Right lobe of liver (tissue), 6 donors: Measurements from ENCODE around the gene ATP5F1D. TPM values are rescaled to one million over a fixed set of nuclear protein-coding genes. Genes with fewer than 3 reads are reported as not detected.

Experiments
- ATAC-seq, 4 donors: fragments of 200-7000 bp; cut with Tn5 transposase; one replicate each; pipeline ENCODE4 v1.9.1; 2020; ENCODE audit warnings: mild to moderate bottlenecking in 4 of 4, moderate library complexity in 4 of 4
- DNase-seq, 3 donors: peaks; one replicate each; pipeline ENCODE4 v3.0.0-alpha.2; 2020
- H3K27ac ChIP-seq, 3 donors: fragments of 200-600 bp; one replicate each; pipeline ENCODE4 v1.8.0; 2022
- H3K27me3 ChIP-seq, 2 donors: fragments of 200-600 bp; one replicate each; pipeline ENCODE4 v1.8.0; 2022
- H3K36me3 ChIP-seq, 4 donors: fragments of 200-600 bp; sonication (generic) in 1 of 4; one replicate each; pipeline versions ENCODE4 v1.5.1 to v1.8.0; 2017 to 2022; ENCODE audit warnings: control low read depth in 1 of 4
- H3K4me1 ChIP-seq, 4 donors: fragments of 200-600 bp; sonication (generic) in 1 of 4; one replicate each; pipeline versions ENCODE4 v1.5.1 to v1.8.0; 2017 to 2022; ENCODE audit warnings: control low read depth in 1 of 4
- H3K4me3 ChIP-seq, 3 donors: fragments of 200-600 bp; one replicate each; pipeline ENCODE4 v1.8.0; 2022
- H3K9me3 ChIP-seq, 4 donors: fragments of 200-600 bp; sonication (generic) in 1 of 4; one replicate each; pipeline versions ENCODE4 v1.5.1 to v1.8.0; 2017 to 2022; ENCODE audit warnings: control low read depth in 1 of 4
- CTCF ChIP-seq, 4 donors: fragments of 200-600 bp in 3 of 4; fragments of 450-650 bp in 1 of 4; IDR thresholded peaks; one replicate each; pipeline versions ENCODE4 v1.5.1 to v1.8.0; 2016 to 2022; ENCODE audit warnings: antibody characterized with exemption in 4 of 4, mild to moderate bottlenecking in 2 of 4
- POLR2A ChIP-seq: fragments of 450-650 bp; IDR thresholded peaks from one replicate; pipeline ENCODE4 v1.6.1; 2017; ENCODE audit warnings: antibody characterized with exemption, mild to moderate bottlenecking
- WGBS: methylation state at CpG from one replicate; pipeline ENCODE4 v1.1.6; 2018; ENCODE audit warnings: low coverage, low lambda C conversion rate; ENCODE audit not compliant: insufficient coverage; ENCODE audit errors: missing lambda C conversion rate; 5-methylcytosine and 5-hydroxymethylcytosine counted together
- intact Hi-C, 2 donors: fragments of 100-400 bp; cut with DNase I; formaldehyde crosslinking; loops; one replicate each; pipeline versions ENCODE4 v1.11.2 to v1.14.1; 2022
- total RNA-seq, 6 experiments: library from RNA; depleted of rRNA in 2 of 6; stranded (reverse); fragments of >200 nt in 2 of 6; fragmentation: NEBNext Ultra II Directional in 3 of 6; extraction: Animal tissue kit (Norgen Biotek cat#: 25700) in 3 of 6; gene quantifications; one replicate each; pipeline versions ENCODE4 v1.1.0 to v1.2.4, GENCODE V29; 2016 to 2023
- donor health status: DM: no; HTN: yes; CAD: no.
- donor health status: DM: no; HTN: no; CAD: no.
- donor health status: DM: no; HTN: no; CAD: no.
- donor health status: DM: no; HTN: yes; CAD: no.
- donor health status: DM: no; HTN: yes; CAD: no.

ATP5F1D gene
- total RNA-seq, 6 experiments from 2014 or later: 98.1 to 240 (median 137) TPM

GRCh38 chr19:1292419-1293151, 51.0 kb downstream of the ATP5F1D start:
- peaks cover 0 to 19% (median 6%) of the 10 kb centered on the region in 4 donors for H3K4me1 ChIP-seq
- H3K27ac ChIP-seq: no peak overlapping the region
- ATAC-seq (no peak), DNase-seq (no peak)
- TF ChIP-seq CTCF (IDR thresholded peaks at IDR 0.05) (no peak), POLR2A (no peak)
- H3K27me3 ChIP-seq: no peaks in the 10 kb centered on the region
- H3K36me3 ChIP-seq: no peaks in the 10 kb centered on the region
- WGBS: 55% methylated on average over 5 of the region's 17 CpGs
- H3K9me3 ChIP-seq: no peaks in the 10 kb centered on the region
- H3K4me3 ChIP-seq: no peak overlapping the region
- intact Hi-C loops: loop anchor here in 1 of 2 donors (10.0 kb wide), 1 partner anchor 72 kb away; no protein-coding TSS in a partner anchor

- H3K36me3 ChIP-seq: no peaks in the 10 kb centered on the region
- no peaks in the 10 kb centered on the region for H3K9me3 ChIP-seq
- DNase-seq (no peak), ATAC-seq (no peak)
- no peak overlapping the region for H3K27ac ChIP-seq
- WGBS: 71% methylated on average over 5 of the region's 35 CpGs
- intact Hi-C loops: loop anchor here in 1 of 2 donors (10.0 kb wide), 1 partner anchor 71 kb away; no protein-coding TSS in a partner anchor
- no peak overlapping the region for H3K4me3 ChIP-seq
- no peaks in the 10 kb centered on the region for H3K27me3 ChIP-seq
- TF ChIP-seq POLR2A (no peak), CTCF (IDR thresholded peaks at IDR 0.05) (no peak)
- peaks cover 0 to 19% (median 6%) of the 10 kb centered on the region in 4 donors for H3K4me1 ChIP-seq
These were observed 52.4 kb downstream of the ATP5F1D start for GRCh38 chr19:1293782-1294604.

Other genes with a start within 250 kb of the ATP5F1D start
- under 1 TPM in 1 of 6 experiments, not detected in 5; 0.06 TPM for gene GRIN3B, start 241.3 kb upstream of the ATP5F1D start, total RNA-seq
- gene TMEM259, start 220.6 kb upstream of the ATP5F1D start, total RNA-seq: 100 to 1,000 TPM in 2 of 6 experiments, 10 to 100 TPM in 4; 82.6 to 180 (median 93.2) TPM
- not detected for gene RNU6-2, start 220.2 kb upstream of the ATP5F1D start, total RNA-seq
- gene CNN2, start 215.1 kb upstream of the ATP5F1D start, total RNA-seq: 10 to 100 TPM; 16.4 to 53.8 (median 22.2) TPM
- 10 to 100 TPM in 3 of 6 experiments, 1 to 10 TPM in 3; 4.8 to 14.6 (median 9.1) TPM for gene ABCA7, start 201.6 kb upstream of the ATP5F1D start, total RNA-seq
- 1 to 10 TPM; 4.2 to 10.0 (median 7.3) TPM for gene ARHGAP45, start 174.6 kb upstream of the ATP5F1D start, total RNA-seq
- 100 to 1,000 TPM; 112 to 256 (median 131) TPM for gene POLR2E, start 146.4 kb upstream of the ATP5F1D start, total RNA-seq
- 100 to 1,000 TPM; 204 to 389 (median 212) TPM for gene GPX4, start 137.8 kb upstream of the ATP5F1D start, total RNA-seq
- 10 to 100 TPM; 21.5 to 54.4 (median 25.5) TPM for gene SBNO2, start 67.5 kb upstream of the ATP5F1D start, total RNA-seq
- gene STK11, start 36.0 kb upstream of the ATP5F1D start, total RNA-seq: 10 to 100 TPM; 23.8 to 34.0 (median 29.5) TPM
- under 1 TPM; 0.15 to 0.62 (median 0.31) TPM for gene CBARP, start 3.7 kb upstream of the ATP5F1D start, total RNA-seq
- gene MIDN, start 6.8 kb downstream of the ATP5F1D start, total RNA-seq: 10 to 100 TPM; 22.3 to 55.1 (median 29.3) TPM
- gene CIRBP, start 27.6 kb downstream of the ATP5F1D start, total RNA-seq: 100 to 1,000 TPM in 2 of 6 experiments, 10 to 100 TPM in 4; 69.2 to 111 (median 89.5) TPM
- gene FAM174C, start 33.8 kb downstream of the ATP5F1D start, total RNA-seq: 100 to 1,000 TPM in 1 of 6 experiments, 10 to 100 TPM in 5; 34.0 to 103 (median 43.8) TPM
- 10 to 100 TPM in 1 of 6 experiments, 1 to 10 TPM in 5; 4.2 to 10.3 (median 5.6) TPM for gene EFNA2, start 44.1 kb downstream of the ATP5F1D start, total RNA-seq
- 100 to 1,000 TPM in 2 of 6 experiments, 10 to 100 TPM in 4; 70.1 to 210 (median 85.0) TPM for gene NDUFS7, start 142.2 kb downstream of the ATP5F1D start, total RNA-seq
- 100 to 1,000 TPM; 151 to 380 (median 221) TPM for gene GAMT, start 159.8 kb downstream of the ATP5F1D start, total RNA-seq
- 10 to 100 TPM; 22.3 to 50.9 (median 42.2) TPM for gene DAZAP1, start 165.8 kb downstream of the ATP5F1D start, total RNA-seq
- gene RPS15, start 196.6 kb downstream of the ATP5F1D start, total RNA-seq: 1,000 to 10,000 TPM in 2 of 6 experiments, 100 to 1,000 TPM in 4; 334 to 1,615 (median 355) TPM
- under 1 TPM in 3 of 6 experiments, not detected in 3; 0.06 to 0.13 (median 0.06) TPM for gene APC2, start 208.4 kb downstream of the ATP5F1D start, total RNA-seq
- 10 to 100 TPM; 12.2 to 32.7 (median 15.3) TPM for gene C19orf25, start 237.5 kb downstream of the ATP5F1D start, total RNA-seq
- 1 to 10 TPM; 2.0 to 8.0 (median 3.6) TPM for gene PCSK4, start 248.6 kb downstream of the ATP5F1D start, total RNA-seq
- gene REEP6, start 249.4 kb downstream of the ATP5F1D start, total RNA-seq: 100 to 1,000 TPM; 113 to 218 (median 177) TPM